ENCODE data around the gene OOEP. TPM values are rescaled to one million over a fixed set of nuclear protein-coding genes. Genes with fewer than 3 reads are reported as not detected.

Gene OOEP
- total RNA-seq, 3 donors from 2014 or later (not counting 1 experiment from before 2014, with no cell fraction given): 0.35 to 1.1 TPM; not detected in 1

GRCh38 chr6:73371984-73372383 is 2.3 kb upstream of the OOEP start:
- 90% methylated on average over 3 of the region's 4 CpGs for WGBS (ENCODE audit: insufficient coverage)
- H3K27me3 Mint-ChIP-seq (ENCODE audit: low read depth in 2 of 2): no peaks in the 10 kb centered on the region
- TF ChIP-seq CTCF (IDR thresholded peaks at IDR 0.05): no peak

GRCh38 chr6:73369157-73369556 is 540 bp downstream of the OOEP start:
- 94% methylated on average over 14 of the region's 14 CpGs for WGBS (ENCODE audit: insufficient coverage)
- no peak for TF ChIP-seq CTCF (IDR thresholded peaks at IDR 0.05)

More at GRCh38 chr6:73371984-73372383, 2.3 kb upstream of the OOEP start:
- Histone ChIP-seq H3K9me3 (ENCODE audit: control insufficient read depth, insufficient read depth, low read length) (peaks cover 10% of the 10 kb centered on the region), H3K4me3 (ENCODE audit: low read length) (no peak overlapping the region), H3K27ac (ENCODE audit: low read length) (no peak overlapping the region), H3K4me1 (ENCODE audit: control insufficient read depth, insufficient read depth, low read length) (no peaks in the 10 kb centered on the region), H3K36me3 (ENCODE audit: control insufficient read depth, insufficient read depth, low read length) (no peaks in the 10 kb centered on the region), H3K27me3 (ENCODE audit: control insufficient read depth, insufficient read depth, low read length) (no peaks in the 10 kb centered on the region)
- Mint-ChIP-seq H3K9me3 (no peaks in the 10 kb centered on the region), H3K36me3 (no peaks in the 10 kb centered on the region), H3K27ac (no peak overlapping the region), H3K4me3 (no peak overlapping the region), H3K4me1 (no peaks in the 10 kb centered on the region)
- DNase-seq: no peak
- ATAC-seq: no peak
- intact Hi-C loops (cut with micrococcal nuclease): no loop called here

GRCh38 chr6:73368675-73369074 is 1.0 kb downstream of the OOEP start:
- H3K9me3 Mint-ChIP-seq: no peaks in the 10 kb centered on the region
- H3K4me3 Mint-ChIP-seq: no peak overlapping the region
- no peaks in the 10 kb centered on the region for H3K4me1 ChIP-seq (ENCODE audit: control insufficient read depth, insufficient read depth, low read length)
- H3K4me3 ChIP-seq (ENCODE audit: low read length): no peak overlapping the region
- no peak for TF ChIP-seq CTCF (IDR thresholded peaks at IDR 0.05)
- 97% methylated on average over 3 of the region's 4 CpGs for WGBS (ENCODE audit: insufficient coverage)
- no peaks in the 10 kb centered on the region for H3K36me3 Mint-ChIP-seq
- no peaks in the 10 kb centered on the region for H3K27me3 ChIP-seq (ENCODE audit: control insufficient read depth, insufficient read depth, low read length)
- no peak overlapping the region for H3K27ac Mint-ChIP-seq
- DNase-seq: no peak
- H3K9me3 ChIP-seq (ENCODE audit: control insufficient read depth, insufficient read depth, low read length): peaks cover 10% of the 10 kb centered on the region
- H3K4me1 Mint-ChIP-seq: no peaks in the 10 kb centered on the region
- ATAC-seq: no peak
- H3K27ac ChIP-seq (ENCODE audit: low read length): no peak overlapping the region
- intact Hi-C loops (cut with micrococcal nuclease): no loop called here
- H3K27me3 Mint-ChIP-seq (ENCODE audit: low read depth in 2 of 2): no peaks in the 10 kb centered on the region
- H3K36me3 ChIP-seq (ENCODE audit: control insufficient read depth, insufficient read depth, low read length): no peaks in the 10 kb centered on the region

More at GRCh38 chr6:73369157-73369556, 540 bp downstream of the OOEP start:
- Histone ChIP-seq H3K4me3 (ENCODE audit: low read length) (no peak overlapping the region), H3K4me1 (ENCODE audit: control insufficient read depth, insufficient read depth, low read length) (no peaks in the 10 kb centered on the region), H3K27ac (ENCODE audit: low read length) (no peak overlapping the region), H3K9me3 (ENCODE audit: control insufficient read depth, insufficient read depth, low read length) (peaks cover 10% of the 10 kb centered on the region), H3K36me3 (ENCODE audit: control insufficient read depth, insufficient read depth, low read length) (no peaks in the 10 kb centered on the region), H3K27me3 (ENCODE audit: control insufficient read depth, insufficient read depth, low read length) (no peaks in the 10 kb centered on the region)
- Mint-ChIP-seq H3K4me1 (no peaks in the 10 kb centered on the region), H3K27ac (no peak overlapping the region), H3K4me3 (no peak overlapping the region), H3K27me3 (ENCODE audit: low read depth in 2 of 2) (no peaks in the 10 kb centered on the region), H3K36me3 (no peaks in the 10 kb centered on the region), H3K9me3 (no peaks in the 10 kb centered on the region)
- intact Hi-C loops (cut with micrococcal nuclease): no loop called here
- DNase-seq (no peak), ATAC-seq (no peak)

GRCh38 chr6:73367761-73368355 is 1.8 kb downstream of the OOEP start:
- Mint-ChIP-seq H3K27me3 (ENCODE audit: low read depth in 2 of 2) (no peaks in the 10 kb centered on the region), H3K27ac (no peak overlapping the region), H3K9me3 (no peaks in the 10 kb centered on the region), H3K36me3 (no peaks in the 10 kb centered on the region), H3K4me1 (no peaks in the 10 kb centered on the region), H3K4me3 (no peak overlapping the region)
- intact Hi-C loops (cut with micrococcal nuclease): no loop called here
- 84% methylated on average over 16 of the region's 16 CpGs for WGBS (ENCODE audit: insufficient coverage)
- H3K27ac ChIP-seq (ENCODE audit: low read length): no peak overlapping the region
- H3K4me1 ChIP-seq (ENCODE audit: control insufficient read depth, insufficient read depth, low read length): no peaks in the 10 kb centered on the region
- no peak for ATAC-seq
- no peak for DNase-seq
- no peak for TF ChIP-seq CTCF (IDR thresholded peaks at IDR 0.05)
- no peaks in the 10 kb centered on the region for H3K36me3 ChIP-seq (ENCODE audit: control insufficient read depth, insufficient read depth, low read length)
- H3K4me3 ChIP-seq (ENCODE audit: low read length): no peak overlapping the region
- H3K27me3 ChIP-seq (ENCODE audit: control insufficient read depth, insufficient read depth, low read length): no peaks in the 10 kb centered on the region
- H3K9me3 ChIP-seq (ENCODE audit: control insufficient read depth, insufficient read depth, low read length): peaks cover 10% of the 10 kb centered on the region
